Activated T-cell treated with anti-CD3 and anti-CD28 coated beads, Interleukin-2, amount 50 U/mL, for 48 hours (primary cell): ENCODE measurements around the gene NAXD.
"Not testable (repeated sequence)": the region's sequence is repeated elsewhere in the genome, so short reads cannot be mapped to it uniquely, and the experiment has no call there.

Source experiments
- DNase-seq, 2 experiments: peaks; one replicate each; pipeline ENCODE4 v3.0.0-alpha.2; 2020

The NAXD gene

GRCh38 chr13:110597041-110597689, 18.2 kb upstream of the NAXD start:
- no peak for DNase-seq

- DNase-seq: no peak
Observed at GRCh38 chr13:110600261-110600819, 15.0 kb upstream of the NAXD start.

- DNase-seq: no peak
Observed at GRCh38 chr13:110600980-110601379, 14.4 kb upstream of the NAXD start.

- DNase-seq: no peak
Observed at GRCh38 chr13:110605132-110605531, 10.2 kb upstream of the NAXD start.

GRCh38 chr13:110606281-110606680, 9.1 kb upstream of the NAXD start:
- not testable (repeated sequence) for DNase-seq

GRCh38 chr13:110607675-110608224, 7.6 kb upstream of the NAXD start:
- no peak for DNase-seq

GRCh38 chr13:110610955-110611595, 4.3 kb upstream of the NAXD start:
- peak in 1 of 2 experiments; percentile 32 for DNase-seq

GRCh38 chr13:110615005-110615321, 382 bp upstream of the NAXD start:
- DNase-seq: peak in 1 of 2 experiments; percentile 31

GRCh38 chr13:110616103-110617101, 1.1 kb downstream of the NAXD start:
- peak; percentile 64 to 68 for DNase-seq

- no peak for DNase-seq
Observed at GRCh38 chr13:110617321-110618072, 2.2 kb downstream of the NAXD start.

GRCh38 chr13:110618167-110618566, 2.8 kb downstream of the NAXD start:
- DNase-seq: no peak

GRCh38 chr13:110618780-110619179, 3.4 kb downstream of the NAXD start:
- no peak for DNase-seq

GRCh38 chr13:110620596-110620995, 5.3 kb downstream of the NAXD start:
- DNase-seq: no peak

- no peak for DNase-seq
Observed at GRCh38 chr13:110624766-110625756, 9.7 kb downstream of the NAXD start.

- no peak for DNase-seq
Observed at GRCh38 chr13:110625771-110626321, 10.5 kb downstream of the NAXD start.

- no peak for DNase-seq
Observed at GRCh38 chr13:110626521-110626920, 11.2 kb downstream of the NAXD start.

- DNase-seq: no peak
Observed at GRCh38 chr13:110627351-110627750, 12.0 kb downstream of the NAXD start.

GRCh38 chr13:110627761-110628476, 12.6 kb downstream of the NAXD start:
- no peak for DNase-seq

- DNase-seq: no peak
Observed at GRCh38 chr13:110628477-110628793, 13.1 kb downstream of the NAXD start.
